HCT116 (cell line): ENCODE data around the gene TEX13A. TPM values are rescaled to one million over a fixed set of nuclear protein-coding genes. Genes with fewer than 3 reads are reported as not detected.

ENCODE experiments used
- ATAC-seq: fragments of 200-7000 bp; cut with Tn5 transposase; 2 replicates; pipeline ENCODE4 v1.9.1; 2020; ENCODE audit warnings: mild to moderate bottlenecking, moderate library complexity
- BruUV-seq: library from RNA; stranded (reverse); fragments of 400-500 nt; replicated peaks from 2 replicates; lab custom pipeline; 2021; lab: Mats Ljungman, UMichigan
- CTCF ChIA-PET: fragments of 300-600 bp; sonication (Branson Sonifier 250); formaldehyde crosslinking; loops from one replicate; lab custom pipeline; 2021; ENCODE audit warnings: antibody characterized with exemption; lab: Charles Lee
- POLR2A ChIA-PET: fragments of 300-600, 350-600 bp; sonication (Branson Sonifier 250); formaldehyde crosslinking; loops from one replicate; lab custom pipeline; 2021; ENCODE audit warnings: antibody characterized with exemption; lab: Charles Lee
- RAD21 ChIA-PET, 2 experiments: fragments of 300-600 bp; sonication (Branson Sonifier 250); formaldehyde crosslinking; loops; one replicate each; lab custom pipeline; 2023; ENCODE audit warnings: low total read pairs in 2 of 2; ENCODE audit not compliant: uncharacterized antibody in 2 of 2, unreplicated experiment in 2 of 2, low non-redundant PET in 1 of 2; lab: Charles Lee
- DNase-seq: peaks from one replicate; pipeline ENCODE4 v3.0.0-alpha.2; 2010; ENCODE audit warnings: low read depth, low spot score
- H2AFZ ChIP-seq: fragments of 200-600 bp; shearing (Covaris generic), sonication (generic); 2 replicates; pipeline ENCODE4 v1.6.1; 2017; ENCODE audit warnings: low read depth, mixed run types, mixed read lengths, antibody characterized with exemption, low read length; ENCODE audit not compliant: poor library complexity, severe bottlenecking
- H3K27ac ChIP-seq: 2 replicates; pipeline ENCODE4 v1.5.1; 2012; ENCODE audit warnings: low read depth, low read length
- H3K27me3 ChIP-seq: fragments of 200-600 bp; sonication (generic); 2 replicates; pipeline ENCODE4 v1.6.1; 2016; ENCODE audit warnings: mixed run types, low read length, mixed read lengths; ENCODE audit not compliant: insufficient read depth
- H3K36me3 ChIP-seq, 2 experiments: fragments of 200-500 bp in 1 of 2; fragments of 200-600 bp in 1 of 2; sonication (Bioruptor generic) in 1 of 2; sonication (generic) in 1 of 2; 2 replicates each; pipeline versions ENCODE4 v1.5.1 to v1.6.1; 2014 to 2016; ENCODE audit warnings: low read length in 2 of 2, inconsistent platforms in 1 of 2, mixed read lengths in 1 of 2, mixed run types in 1 of 2; ENCODE audit not compliant: insufficient read depth in 2 of 2, control insufficient read depth in 1 of 2
- H3K4me1 ChIP-seq, 2 experiments: fragments of 200-600 bp in 1 of 2; sonication (generic) in 1 of 2; 2 replicates each; pipeline versions ENCODE4 v1.5.1 to v1.6.1; 2012 to 2017; ENCODE audit warnings: low read length in 2 of 2, inconsistent platforms in 1 of 2, mild to moderate bottlenecking in 1 of 2, mixed read lengths in 1 of 2, mixed run types in 1 of 2, moderate library complexity in 1 of 2; ENCODE audit not compliant: insufficient read depth in 2 of 2, control insufficient read depth in 1 of 2
- H3K4me2 ChIP-seq: fragments of 200-600 bp; sonication (generic); 2 replicates; pipeline ENCODE4 v1.6.1; 2017; ENCODE audit warnings: mixed run types, low read length, mixed read lengths
- H3K4me3 ChIP-seq, 2 experiments: fragments of 200-600 bp in 1 of 2; sonication (generic) in 1 of 2; replicated peaks in 1 of 2; 2 replicates each; pipeline ENCODE4 v1.5.1; 2011 to 2016; ENCODE audit warnings: low read length in 2 of 2, control low read depth in 1 of 2, low read depth in 1 of 2, mild to moderate bottlenecking in 1 of 2, mixed read lengths in 1 of 2, mixed run types in 1 of 2
- H3K79me2 ChIP-seq: fragments of 200-600 bp; sonication (generic); 2 replicates; pipeline ENCODE4 v1.6.1; 2017; ENCODE audit warnings: mild to moderate bottlenecking, mixed run types, low read length, moderate library complexity, mixed read lengths; ENCODE audit not compliant: insufficient read depth
- H3K9ac ChIP-seq: fragments of 200-600 bp; sonication (generic); 2 replicates; pipeline ENCODE4 v1.6.1; 2016; ENCODE audit warnings: low read length, mixed read lengths
- H3K9me2 ChIP-seq: fragments of 200-600 bp; sonication (generic), shearing (Covaris generic); 2 replicates; pipeline ENCODE4 v1.6.1; 2017; ENCODE audit warnings: mixed run types, mild to moderate bottlenecking, moderate library complexity; ENCODE audit not compliant: insufficient read depth
- H3K9me3 ChIP-seq, 2 experiments: fragments of 200-500 bp in 1 of 2; fragments of 200-600 bp in 1 of 2; sonication (Bioruptor generic) in 1 of 2; sonication (generic) in 1 of 2; 2 replicates each; pipeline ENCODE4 v1.6.1; 2014 to 2017; ENCODE audit warnings: low read length in 2 of 2, mixed read lengths in 2 of 2, inconsistent platforms in 1 of 2, low read depth in 1 of 2, mild to moderate bottlenecking in 1 of 2, mixed run types in 1 of 2, moderate library complexity in 1 of 2; ENCODE audit not compliant: control insufficient read depth in 1 of 2, insufficient read depth in 1 of 2
- H4K20me1 ChIP-seq: fragments of 200-600 bp; sonication (generic), shearing (Covaris generic); 2 replicates; pipeline ENCODE4 v1.6.1; 2017; ENCODE audit warnings: mixed run types, mild to moderate bottlenecking, moderate library complexity; ENCODE audit not compliant: insufficient read depth
- ELF1 ChIP-seq: IDR thresholded peaks from 2 replicates; pipeline ENCODE4 v1.6.1; 2012; ENCODE audit warnings: low read depth, borderline replicate concordance
- EZH2 ChIP-seq: fragments of 200-600 bp; sonication (generic); IDR thresholded peaks from 2 replicates; pipeline ENCODE4 v1.6.1; 2017; ENCODE audit warnings: antibody characterized with exemption, mixed run types
- FOSL1 ChIP-seq: IDR thresholded peaks from 2 replicates; pipeline ENCODE4 v1.6.1; 2012; ENCODE audit warnings: low read depth
- POLR2A ChIP-seq: IDR thresholded peaks from 2 replicates; pipeline ENCODE4 v1.7.0; 2011; ENCODE audit warnings: borderline replicate concordance; ENCODE audit not compliant: insufficient read depth, insufficient read length; ENCODE audit errors: extremely low read depth
- RAD21 ChIP-seq: IDR thresholded peaks from 2 replicates; pipeline ENCODE4 v1.6.1; 2012; ENCODE audit warnings: low read depth, mild to moderate bottlenecking
- SRF ChIP-seq: IDR thresholded peaks from 2 replicates; pipeline ENCODE4 v1.6.1; 2012; ENCODE audit warnings: low read depth
- TCF7L2 ChIP-seq: IDR thresholded peaks from 2 replicates; pipeline ENCODE4 v1.7.0; 2011; ENCODE audit warnings: borderline replicate concordance, inconsistent platforms; ENCODE audit not compliant: insufficient read depth, insufficient read length; ENCODE audit errors: extremely low read depth
- ZFX ChIP-seq: fragments of 450-650 bp; IDR thresholded peaks from 2 replicates; pipeline ENCODE4 v1.6.1; 2017
- ZNF274 ChIP-seq: fragments of 200-500 bp; sonication (Bioruptor generic); IDR thresholded peaks from 2 replicates; pipeline ENCODE4 v1.6.1; 2014; ENCODE audit warnings: mild to moderate bottlenecking, low read depth, low read length, inconsistent platforms
- intact Hi-C: fragments of 100-400 bp; cut with micrococcal nuclease; formaldehyde crosslinking; loops from 2 replicates; pipeline ENCODE4 v1.10.0; 2022
- total RNA-seq: library from RNA; stranded (reverse); gene quantifications from one replicate; pipeline ENCODE4 v1.2.1, GENCODE V29; 2021; ENCODE audit not compliant: unreplicated experiment

TEX13A gene
- total RNA-seq, 1 experiment from 2014 or later, result not detected

GRCh38 chrX:105221374-105221773, 880 bp upstream of the TEX13A start (continued):
- TF ChIP-seq ZFX (no peak), ZNF274 (no peak), EZH2 (no peak), FOSL1 (no peak), ELF1 (no peak), POLR2A (no peak)
- TF ChIP-seq, all 23 proteins: peak for 0

DNA sequence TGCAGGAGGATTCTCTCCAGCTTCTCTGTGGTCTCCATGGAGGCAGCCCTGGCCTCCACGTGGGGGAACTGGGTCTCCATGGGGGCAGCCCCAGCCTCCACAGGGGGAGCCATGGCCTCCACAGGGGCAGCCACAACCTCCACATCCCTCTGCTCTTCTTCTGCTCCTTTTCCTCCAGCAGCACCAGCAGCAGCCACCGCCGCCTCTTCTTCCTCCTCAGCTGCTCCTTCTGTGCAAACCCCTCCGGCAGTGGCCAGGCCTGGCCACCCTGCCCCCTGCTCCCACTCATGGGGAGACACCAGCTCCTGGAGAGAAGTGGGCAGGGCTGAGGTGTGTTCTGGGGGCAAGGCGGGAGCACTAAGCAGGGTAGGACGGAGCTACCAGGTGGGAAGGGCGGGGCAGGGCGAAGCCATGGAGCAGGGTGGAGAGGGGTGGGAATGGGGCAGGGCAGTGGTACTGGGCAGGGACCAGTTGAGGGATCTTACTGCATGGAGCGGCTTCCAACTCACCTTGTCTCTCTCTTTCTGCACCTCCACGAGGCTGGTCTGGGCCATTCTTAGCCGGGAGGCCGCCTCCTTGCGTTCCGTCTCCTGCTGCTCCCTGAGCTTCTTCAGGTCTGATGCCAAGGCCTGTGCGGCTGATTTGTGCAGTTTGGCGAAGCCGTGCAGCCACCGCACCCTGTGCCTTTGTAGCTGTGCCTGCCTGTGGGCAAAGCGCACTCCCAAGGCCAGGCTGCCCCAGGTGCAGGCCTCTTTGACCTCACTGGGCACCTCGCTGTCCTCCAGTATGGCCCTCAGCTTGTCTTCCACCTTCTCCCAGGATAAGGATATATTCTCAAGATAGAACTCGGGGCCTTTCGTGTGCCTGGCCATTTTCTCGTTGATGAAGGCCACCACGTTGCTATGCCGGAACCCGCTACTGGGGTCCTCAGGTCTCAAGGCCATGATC, 766 bp downstream of the TEX13A start:
- intact Hi-C loops, result no loop called here
- Histone ChIP-seq H3K9ac (no peak overlapping the region), H3K27me3 (no peaks in the 10 kb centered on the region), H2AFZ (no peak overlapping the region), H3K9me2 (no peaks in the 10 kb centered on the region), H3K36me3 (no peaks in the 10 kb centered on the region), H3K79me2 (no peaks in the 10 kb centered on the region), H3K9me3 (no peaks in the 10 kb centered on the region), H4K20me1 (no peaks in the 10 kb centered on the region; the same call in 1 of the 2 replicates), H3K4me1 (no peaks in the 10 kb centered on the region), H3K27ac (no peak overlapping the region), H3K4me2 (no peak overlapping the region), H3K4me3 (no peak overlapping the region)
- TF ChIP-seq POLR2A, result no peak
- TF ChIP-seq EZH2, result no peak
- TF ChIP-seq RAD21, result no peak
- TF ChIP-seq ZFX, result no peak
- TF ChIP-seq ELF1, result no peak
- no peak for TF ChIP-seq ZNF274
- TF ChIP-seq SRF, result no peak
- TF ChIP-seq TCF7L2, result no peak
- CTCF ChIA-PET, result no interaction called here
- ATAC-seq (no peak), DNase-seq (no peak)
- POLR2A ChIA-PET, result no interaction called here
- BruUV-seq, result no TSS peak
- RAD21 ChIA-PET, result no interaction called here
